ENCODE measurements around the gene SEPTIN5. TPM values are rescaled to one million over a fixed set of nuclear protein-coding genes. Genes with fewer than 3 reads are reported as not detected.

SEPTIN5 gene
- total and polyA plus RNA-seq, 9 of the 15 experiments (the other 6 are each of a cell fraction or from before 2014, with no cell fraction given) = 0.03 to 195 (median 119) TPM

DNA sequence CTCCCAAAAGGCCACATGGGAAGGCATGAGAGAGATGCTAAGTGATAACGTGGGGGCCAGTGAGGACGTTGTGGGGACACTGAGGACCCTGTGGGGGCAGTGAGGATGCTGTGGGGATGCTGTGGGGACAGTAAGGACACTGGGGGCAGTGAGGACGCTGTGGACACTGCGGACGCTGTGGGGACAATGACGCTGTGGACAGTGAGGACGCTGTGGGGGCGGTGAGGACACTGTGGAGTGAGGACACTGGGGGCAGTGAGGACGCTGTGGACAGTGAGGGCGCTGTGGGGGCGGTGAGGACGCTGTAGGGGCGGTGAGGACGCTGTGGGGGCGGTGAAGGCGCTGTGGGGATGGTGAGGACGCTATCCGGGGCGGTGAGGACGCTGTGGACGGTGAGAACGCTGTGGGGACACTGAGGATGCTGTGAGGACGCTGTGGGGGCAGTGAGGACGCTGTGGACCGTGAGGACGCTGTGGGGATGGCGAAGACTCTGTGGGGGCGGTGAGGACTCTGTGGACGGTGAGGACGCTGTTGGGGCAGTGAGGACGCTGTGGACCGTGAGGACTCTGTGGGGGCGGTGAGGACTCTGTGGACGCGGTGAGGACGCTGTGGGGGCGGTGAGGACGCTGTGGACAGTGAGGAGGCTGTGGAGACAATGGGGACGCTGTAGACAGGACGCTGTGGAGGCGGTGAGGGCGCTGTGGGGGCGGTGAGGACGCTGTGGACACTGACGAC lies 10.8 kb downstream of the SEPTIN5 start:
- H3K9me3 ChIP-seq (replicated peaks; ENCODE audit: control insufficient read depth, insufficient read depth, low read depth, low read length) = 0 out of 2 replicates have a peak, but pooled peaks cover 2% of the 10 kb centered on the region
- ChIA-PET CTCF (ENCODE audit: low intra/inter-chr PET ratio) (interaction anchor here (0.5 kb wide), 1 partner anchor 33 kb away, joined by 3 read pairs; no protein-coding TSS in a partner anchor), POLR2A (no interaction called here)
- in situ Hi-C loops (cut with MboI) (loop anchor here (10.0 kb wide), 1 partner anchor 390 kb away; the partner anchor contains the start of genes RANBP1 and TRMT2A), intact Hi-C loops (cut with micrococcal nuclease) (loop anchor here (5.0 kb wide), 1 partner anchor 428 kb away; no protein-coding TSS in a partner anchor)
- H3K9ac ChIP-seq (ENCODE audit: insufficient read depth in 1 of 2, low read depth in 2 of 2, low read length in 2 of 2) = peak overlapping the region; percentile 70 to 98; a peak in 3 of 4 replicates
- no peak overlapping the region; the same call in 2 of the 3 replicates for H3K27ac ChIP-seq (ENCODE audit: extremely low read depth, low read depth, low read length)
- WGBS (ENCODE audit: insufficient coverage, low coverage, missing lambda C conversion rate) = 71% methylated on average over 45 of the region's 45 CpGs
- H4K20me1 ChIP-seq (replicated peaks; ENCODE audit: control insufficient read depth, insufficient read depth, low read length) = peaks cover 31% of the 10 kb centered on the region
- peaks cover 38 to 89% of the 10 kb centered on the region in 2 experiments for H3K4me1 ChIP-seq (replicated peaks in 1 of 2; ENCODE audit: control insufficient read depth in 2 of 2, insufficient read depth in 2 of 2, low read length in 2 of 2)
- H3K79me2 ChIP-seq (ENCODE audit: control insufficient read depth, insufficient read depth, low read length) = peaks cover 30% of the 10 kb centered on the region; the same call in 2 of the 3 replicates
- H2AFZ ChIP-seq (ENCODE audit: low read depth, low read length) = no peak overlapping the region
- peaks cover 32% of the 10 kb centered on the region for H3K36me3 ChIP-seq (ENCODE audit: control insufficient read depth, insufficient read depth, low read length)
- no TSS peak for BruUV-seq (replicated peaks)
- DNase-seq (ENCODE audit: extremely low read depth in 1 of 4, low spot score in 3 of 4) (no peak), ATAC-seq (no peak), FAIRE-seq (no peak)
- peaks cover 22% of the 10 kb centered on the region for H3K9me1 ChIP-seq (ENCODE audit: control insufficient read depth, insufficient read depth, low read length)
- H3K4me3 ChIP-seq = no peak overlapping the region; the same call in 1 of the 2 replicates
- H3K4me2 ChIP-seq (ENCODE audit: insufficient read depth, low read length) = peak overlapping the region; percentile 80
- H3K27me3 ChIP-seq (ENCODE audit: control insufficient read depth in 2 of 2, insufficient read depth in 2 of 2, low read length in 2 of 2) = no peaks in the 10 kb centered on the region; a peak in 1 of 5 replicates
- TF ChIP-seq DIDO1 (tag; IDR thresholded peaks at IDR 0.05; ENCODE audit: low read depth) (no peak), ZNF133 (CRISPR knock-in tag; IDR thresholded peaks at IDR 0.05) (no peak), CREB1 (IDR thresholded peaks at IDR 0.05) (no peak), CREB1 (CRISPR knock-in tag; IDR thresholded peaks at IDR 0.05) (no peak), ZNF184 (CRISPR knock-in tag; IDR thresholded peaks at IDR 0.05) (no peak), ARHGAP35 (IDR thresholded peaks at IDR 0.05; ENCODE audit: partially characterized antibody) (peak; percentile 6), PHB2 (IDR thresholded peaks at IDR 0.05; ENCODE audit: low read depth) (no peak), SMAD2 (IDR thresholded peaks at IDR 0.05; ENCODE audit: low read depth, low read length) (no peak), CREM (IDR thresholded peaks at IDR 0.05; ENCODE audit: low read depth) (no peak), POLR2B (IDR thresholded peaks at IDR 0.05; ENCODE audit: low read depth, partially characterized antibody) (peak; percentile 93), CEBPG (CRISPR knock-in tag; IDR thresholded peaks at IDR 0.05) (no peak), CEBPG (tag; conservative IDR thresholded peaks at IDR 0.05 in 1 of 2, IDR thresholded peaks at IDR 0.05 in 1 of 2) (no peak), CBX1 (IDR thresholded peaks at IDR 0.05; ENCODE audit: low read depth) (no peak), FOXK1 (CRISPR knock-in tag; IDR thresholded peaks at IDR 0.05; ENCODE audit: borderline replicate concordance) (no peak)
- TF ChIP-seq, protein P1, sequence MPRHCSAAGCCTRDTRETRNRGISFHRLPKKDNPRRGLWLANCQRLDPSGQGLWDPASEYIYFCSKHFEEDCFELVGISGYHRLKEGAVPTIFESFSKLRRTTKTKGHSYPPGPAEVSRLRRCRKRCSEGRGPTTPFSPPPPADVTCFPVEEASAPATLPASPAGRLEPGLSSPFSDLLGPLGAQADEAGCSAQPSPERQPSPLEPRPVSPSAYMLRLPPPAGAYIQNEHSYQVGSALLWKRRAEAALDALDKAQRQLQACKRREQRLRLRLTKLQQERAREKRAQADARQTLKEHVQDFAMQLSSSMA (CRISPR knock-in tag; IDR thresholded peaks at IDR 0.05) = no peak
- TF ChIP-seq, protein P2, sequence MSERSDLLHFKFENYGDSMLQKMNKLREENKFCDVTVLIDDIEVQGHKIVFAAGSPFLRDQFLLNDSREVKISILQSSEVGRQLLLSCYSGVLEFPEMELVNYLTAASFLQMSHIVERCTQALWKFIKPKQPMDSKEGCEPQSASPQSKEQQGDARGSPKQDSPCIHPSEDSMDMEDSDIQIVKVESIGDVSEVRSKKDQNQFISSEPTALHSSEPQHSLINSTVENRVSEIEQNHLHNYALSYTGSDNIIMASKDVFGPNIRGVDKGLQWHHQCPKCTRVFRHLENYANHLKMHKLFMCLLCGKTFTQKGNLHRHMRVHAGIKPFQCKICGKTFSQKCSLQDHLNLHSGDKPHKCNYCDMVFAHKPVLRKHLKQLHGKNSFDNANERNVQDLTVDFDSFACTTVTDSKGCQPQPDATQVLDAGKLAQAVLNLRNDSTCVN (CRISPR knock-in tag; IDR thresholded peaks at IDR 0.05) = no peak
- TF ChIP-seq, protein P3, sequence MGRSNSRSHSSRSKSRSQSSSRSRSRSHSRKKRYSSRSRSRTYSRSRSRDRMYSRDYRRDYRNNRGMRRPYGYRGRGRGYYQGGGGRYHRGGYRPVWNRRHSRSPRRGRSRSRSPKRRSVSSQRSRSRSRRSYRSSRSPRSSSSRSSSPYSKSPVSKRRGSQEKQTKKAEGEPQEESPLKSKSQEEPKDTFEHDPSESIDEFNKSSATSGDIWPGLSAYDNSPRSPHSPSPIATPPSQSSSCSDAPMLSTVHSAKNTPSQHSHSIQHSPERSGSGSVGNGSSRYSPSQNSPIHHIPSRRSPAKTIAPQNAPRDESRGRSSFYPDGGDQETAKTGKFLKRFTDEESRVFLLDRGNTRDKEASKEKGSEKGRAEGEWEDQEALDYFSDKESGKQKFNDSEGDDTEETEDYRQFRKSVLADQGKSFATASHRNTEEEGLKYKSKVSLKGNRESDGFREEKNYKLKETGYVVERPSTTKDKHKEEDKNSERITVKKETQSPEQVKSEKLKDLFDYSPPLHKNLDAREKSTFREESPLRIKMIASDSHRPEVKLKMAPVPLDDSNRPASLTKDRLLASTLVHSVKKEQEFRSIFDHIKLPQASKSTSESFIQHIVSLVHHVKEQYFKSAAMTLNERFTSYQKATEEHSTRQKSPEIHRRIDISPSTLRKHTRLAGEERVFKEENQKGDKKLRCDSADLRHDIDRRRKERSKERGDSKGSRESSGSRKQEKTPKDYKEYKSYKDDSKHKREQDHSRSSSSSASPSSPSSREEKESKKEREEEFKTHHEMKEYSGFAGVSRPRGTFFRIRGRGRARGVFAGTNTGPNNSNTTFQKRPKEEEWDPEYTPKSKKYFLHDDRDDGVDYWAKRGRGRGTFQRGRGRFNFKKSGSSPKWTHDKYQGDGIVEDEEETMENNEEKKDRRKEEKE (IDR thresholded peaks at IDR 0.05; ENCODE audit: borderline replicate concordance in 1 of 2, control insufficient read depth in 1 of 2, low read depth in 2 of 2, low read length in 1 of 2) = peak in 1 of 2 experiments; percentile 25; a peak in 1 of 4 replicates
- TF ChIP-seq, protein P4, sequence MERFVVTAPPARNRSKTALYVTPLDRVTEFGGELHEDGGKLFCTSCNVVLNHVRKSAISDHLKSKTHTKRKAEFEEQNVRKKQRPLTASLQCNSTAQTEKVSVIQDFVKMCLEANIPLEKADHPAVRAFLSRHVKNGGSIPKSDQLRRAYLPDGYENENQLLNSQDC (CRISPR knock-in tag; IDR thresholded peaks at IDR 0.05) = peak; percentile 71
